Bronchial epithelial cell (primary cell): Measurements from ENCODE around the gene MGMT. TPM values are rescaled to one million over a fixed set of nuclear protein-coding genes. Genes with fewer than 3 reads are reported as not detected.

ENCODE experiments used
- DNase-seq: peaks from one replicate; pipeline ENCODE4 v3.0.0-alpha.2; 2010; ENCODE audit warnings: low read depth
- FAIRE-seq: peaks from 2 replicates; lab custom pipeline; 2011; peaks lifted over from hg19 to GRCh38; lab: Jason Lieb, UNC
- H3K27me3 ChIP-seq: 2 replicates; pipeline ENCODE4 v1.5.1; 2011; ENCODE audit warnings: low read length; ENCODE audit not compliant: control insufficient read depth, insufficient read depth
- H3K36me3 ChIP-seq: 2 replicates; pipeline ENCODE4 v1.5.1; 2011; ENCODE audit warnings: low read length; ENCODE audit not compliant: control insufficient read depth, insufficient read depth
- H3K4me3 ChIP-seq: 2 replicates; pipeline ENCODE4 v1.5.1; 2011; ENCODE audit warnings: mild to moderate bottlenecking, low read depth, low read length, control low read depth
- CTCF ChIP-seq: IDR thresholded peaks from 2 replicates; pipeline ENCODE4 v1.5.1; 2011; ENCODE audit warnings: mild to moderate bottlenecking, moderate library complexity, low read length, control low read depth, inconsistent platforms; ENCODE audit not compliant: insufficient read depth, severe bottlenecking
- total RNA-seq: library from RNA; depleted of rRNA; stranded (reverse); fragments of >200 nt; gene quantifications from 2 replicates; pipeline ENCODE4 v1.2.1, GENCODE V29; 2014

The MGMT gene
- total RNA-seq, 1 donor from 2014 or later = 19.7 TPM

GRCh38 chr10:129771991-129772431 lies 305.0 kb downstream of the MGMT start:
- Histone ChIP-seq H3K36me3 (no peaks in the 10 kb centered on the region), H3K4me3 (no peak overlapping the region), H3K27me3 (no peaks in the 10 kb centered on the region)
- no peak for FAIRE-seq
- no peak for TF ChIP-seq CTCF
- no peak for DNase-seq

- H3K36me3 ChIP-seq = no peaks in the 10 kb centered on the region
- no peak overlapping the region for H3K4me3 ChIP-seq
- no peaks in the 10 kb centered on the region for H3K27me3 ChIP-seq
- TF ChIP-seq CTCF = no peak
- FAIRE-seq (no peak), DNase-seq (no peak)
Observed at GRCh38 chr10:129772468-129773358, 305.7 kb downstream of the MGMT start.

GRCh38 chr10:129773359-129773990 lies 306.4 kb downstream of the MGMT start:
- H3K27me3 ChIP-seq = no peaks in the 10 kb centered on the region
- no peak for DNase-seq
- no peak overlapping the region for H3K4me3 ChIP-seq
- TF ChIP-seq CTCF = no peak
- no peak for FAIRE-seq
- H3K36me3 ChIP-seq = no peaks in the 10 kb centered on the region

- Histone ChIP-seq H3K27me3 (no peaks in the 10 kb centered on the region), H3K4me3 (no peak overlapping the region), H3K36me3 (no peaks in the 10 kb centered on the region)
- no peak for TF ChIP-seq CTCF
- FAIRE-seq = no peak
- DNase-seq = no peak
Observed at GRCh38 chr10:129774082-129774735, 307.2 kb downstream of the MGMT start.

GRCh38 chr10:129774736-129775401 lies 307.8 kb downstream of the MGMT start:
- FAIRE-seq (no peak), DNase-seq (no peak)
- Histone ChIP-seq H3K36me3 (no peaks in the 10 kb centered on the region), H3K27me3 (no peaks in the 10 kb centered on the region), H3K4me3 (no peak overlapping the region)
- no peak for TF ChIP-seq CTCF
